OCI-M2 (cell line): ENCODE measurements around the gene SNX24.

ENCODE experiments used
- DNase-seq: peaks from one replicate; lab custom pipeline; 2025; ENCODE audit not compliant: unreplicated experiment; lab: John Stamatoyannopoulos, UW

The SNX24 gene

DNA sequence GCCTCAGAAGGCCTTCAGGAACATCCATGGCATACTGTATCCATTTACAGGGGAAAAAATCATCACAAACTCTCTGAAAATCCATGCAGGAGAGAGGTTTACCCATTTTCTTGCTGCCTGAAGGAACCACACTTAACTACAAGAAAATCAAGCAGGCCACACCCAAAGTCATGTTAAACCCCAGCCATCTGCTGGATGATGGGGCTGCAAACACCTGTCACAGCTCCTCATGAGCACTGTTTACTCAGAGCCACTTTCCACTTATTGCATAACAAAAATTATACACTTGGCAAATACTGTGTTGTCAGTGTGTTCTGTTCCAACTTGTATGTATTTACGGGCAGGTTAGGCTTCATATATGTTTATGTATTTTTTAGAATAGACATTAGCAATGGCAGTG is 155.3 kb downstream of the SNX24 start:
- no peak for DNase-seq

DNA sequence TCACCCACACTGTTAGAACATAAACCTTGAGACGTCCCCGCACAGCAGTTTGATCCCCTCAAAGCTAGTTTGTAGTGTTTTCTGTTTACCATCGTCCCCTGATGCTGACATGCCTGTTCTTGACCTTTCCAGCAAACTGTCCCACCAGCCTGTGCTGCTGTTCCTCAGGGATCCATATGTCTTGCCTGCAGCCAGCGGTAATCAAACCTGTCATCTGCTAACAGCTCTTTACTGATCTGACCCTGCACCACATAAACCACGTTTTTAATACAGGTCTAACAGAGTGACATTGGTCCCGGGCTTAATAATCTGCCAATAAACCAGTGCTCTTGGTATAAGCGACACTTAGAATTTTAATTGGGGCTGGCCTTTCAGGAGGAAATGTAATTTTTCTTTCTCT is 156.4 kb downstream of the SNX24 start:
- no peak for DNase-seq

DNA sequence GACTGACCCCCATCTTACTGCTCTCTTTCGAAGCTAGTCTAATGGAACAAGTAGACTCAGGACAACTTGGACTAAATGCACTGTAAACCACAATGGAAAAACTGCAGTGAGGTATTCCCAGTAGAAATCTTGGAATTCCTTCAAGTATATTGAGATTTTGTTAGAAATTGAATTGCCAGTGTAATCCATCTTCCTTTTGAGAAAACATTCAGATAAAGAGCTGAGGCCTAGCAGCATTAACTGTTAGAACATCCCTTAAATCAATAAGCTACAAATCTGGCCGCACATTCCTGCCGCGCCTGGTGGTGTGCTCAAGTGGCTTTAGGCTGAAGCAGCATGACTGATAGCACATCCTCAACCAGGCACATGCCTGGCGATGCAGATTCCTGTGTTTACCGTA is 161.8 kb downstream of the SNX24 start:
- no peak for DNase-seq

DNA sequence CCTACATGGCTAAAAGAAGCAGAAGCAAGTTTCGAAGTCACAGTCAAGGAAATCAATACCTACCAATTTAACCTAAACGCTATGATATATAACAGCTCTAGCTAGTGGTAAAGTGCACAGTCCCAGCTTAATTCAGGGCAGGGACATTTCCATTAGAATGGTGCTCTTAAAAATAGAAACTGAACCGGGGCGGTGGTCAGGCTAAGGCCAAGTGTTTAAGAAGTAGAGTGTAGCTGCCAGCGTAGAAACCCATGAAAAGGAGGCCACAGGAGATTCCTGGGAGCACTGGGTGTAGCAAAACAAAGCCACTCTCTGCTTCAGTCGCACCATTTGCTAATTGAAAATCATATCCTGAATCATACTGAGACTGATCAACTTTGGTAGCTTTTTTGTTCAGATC is 162.3 kb downstream of the SNX24 start:
- DNase-seq: no peak

DNA sequence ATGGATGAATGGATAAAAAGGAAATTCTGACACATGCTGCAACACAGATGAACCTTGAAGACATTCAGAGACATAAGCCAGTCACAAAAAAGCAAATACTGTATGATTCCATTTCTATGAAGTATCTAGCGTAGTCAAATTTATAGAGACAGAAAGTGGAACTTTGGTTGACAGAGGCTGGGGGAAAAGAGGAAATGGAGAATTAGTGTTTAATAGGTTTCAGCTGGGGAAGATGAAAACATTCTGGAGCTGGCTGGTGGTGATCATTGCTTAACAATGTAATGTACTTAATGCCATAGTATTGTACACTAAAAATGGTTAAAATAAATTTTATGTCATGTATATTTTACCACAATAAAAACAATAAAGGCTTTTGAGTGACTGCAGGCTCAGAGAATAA is 166.9 kb downstream of the SNX24 start:
- DNase-seq: no peak

DNA sequence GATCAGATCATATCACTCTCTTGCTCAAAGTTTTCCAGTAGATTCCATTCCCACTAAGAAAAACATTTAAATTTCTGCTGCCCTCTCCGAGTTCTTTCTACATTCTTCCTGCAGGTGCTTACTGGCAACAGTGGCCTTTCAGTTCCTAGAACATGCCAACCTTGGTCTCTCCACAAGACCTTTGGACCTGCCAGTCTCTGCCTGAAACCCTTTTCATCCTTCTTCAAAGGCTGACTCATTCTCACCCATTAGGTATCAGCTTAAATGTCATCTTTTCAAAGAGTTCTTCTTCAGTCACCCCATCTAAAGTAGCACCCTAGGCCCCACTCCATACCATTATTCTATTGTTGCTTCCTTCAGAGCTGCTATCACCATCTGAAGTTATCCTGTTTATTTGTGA is 169.3 kb downstream of the SNX24 start:
- no peak for DNase-seq

DNA sequence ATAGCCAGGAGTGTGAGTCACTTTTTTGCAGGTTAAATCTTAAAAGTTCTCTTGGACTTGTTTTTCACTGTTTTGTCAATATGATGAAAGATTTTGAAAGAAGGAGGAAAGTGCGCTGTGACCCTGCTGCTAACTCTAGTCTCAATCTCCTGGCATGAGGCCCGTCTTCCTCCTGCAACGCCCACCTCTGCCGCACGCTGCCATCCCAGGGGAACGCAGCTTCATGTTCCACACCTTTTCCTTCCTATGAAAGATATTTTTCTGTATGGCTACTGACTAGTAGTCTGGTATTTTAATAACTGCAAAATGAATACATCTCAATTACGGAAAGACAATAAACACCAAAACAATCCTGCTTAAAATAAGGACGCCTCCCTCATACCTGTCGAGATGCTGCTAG is 182.8 kb downstream of the SNX24 start:
- DNase-seq: no peak

DNA sequence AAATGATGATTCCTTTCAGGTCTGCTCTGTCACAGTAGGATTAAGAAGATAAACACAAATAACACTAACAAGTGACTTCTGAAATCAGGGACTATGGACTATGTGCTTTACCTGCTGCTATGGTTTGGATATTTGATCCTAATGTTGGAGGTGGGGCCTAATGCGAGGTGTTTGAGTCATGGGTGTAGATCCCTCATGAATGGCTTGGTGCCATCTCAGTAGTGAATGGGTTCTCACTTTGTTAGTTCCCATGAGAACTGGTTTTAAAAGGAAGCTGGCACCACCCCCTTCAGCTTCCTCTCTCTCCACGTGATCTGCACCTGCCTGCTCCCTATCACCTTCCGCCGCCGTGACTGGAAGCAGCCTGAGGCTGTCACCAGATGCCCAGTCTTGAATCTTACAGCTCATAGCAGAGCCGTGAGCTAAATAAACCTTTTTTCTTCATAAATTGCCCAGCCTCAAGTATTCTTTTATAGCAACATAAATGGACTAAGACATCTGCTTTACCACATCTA is 187.8 kb downstream of the SNX24 start:
- no peak for DNase-seq

DNA sequence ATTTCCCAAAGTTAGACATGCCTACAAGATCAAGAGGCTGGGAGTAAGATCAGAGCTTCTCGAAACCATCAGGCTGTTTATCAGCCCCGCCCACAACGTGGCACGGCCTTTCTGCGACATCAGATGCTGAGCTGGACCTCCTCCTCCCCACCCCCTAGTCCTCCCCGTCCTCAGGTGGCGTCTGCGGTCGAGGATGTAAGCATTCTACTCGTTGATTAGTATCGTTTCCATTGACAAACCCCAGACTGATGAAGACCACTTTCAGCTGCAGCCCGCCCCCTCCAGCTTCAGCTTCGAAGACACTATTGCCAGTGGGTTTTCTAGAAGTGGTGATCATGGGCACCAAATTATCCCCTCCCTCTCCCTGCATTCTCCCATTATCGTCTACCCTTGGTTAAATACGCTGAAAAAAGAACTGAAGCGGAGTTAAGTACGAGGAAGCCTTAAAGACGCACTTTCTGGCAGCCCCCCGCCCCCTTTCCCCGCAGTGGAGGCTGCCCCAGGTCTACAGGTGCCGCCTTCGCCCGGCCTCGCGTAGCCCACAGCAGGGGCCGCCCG is 190.0 kb downstream of the SNX24 start:
- no peak for DNase-seq

DNA sequence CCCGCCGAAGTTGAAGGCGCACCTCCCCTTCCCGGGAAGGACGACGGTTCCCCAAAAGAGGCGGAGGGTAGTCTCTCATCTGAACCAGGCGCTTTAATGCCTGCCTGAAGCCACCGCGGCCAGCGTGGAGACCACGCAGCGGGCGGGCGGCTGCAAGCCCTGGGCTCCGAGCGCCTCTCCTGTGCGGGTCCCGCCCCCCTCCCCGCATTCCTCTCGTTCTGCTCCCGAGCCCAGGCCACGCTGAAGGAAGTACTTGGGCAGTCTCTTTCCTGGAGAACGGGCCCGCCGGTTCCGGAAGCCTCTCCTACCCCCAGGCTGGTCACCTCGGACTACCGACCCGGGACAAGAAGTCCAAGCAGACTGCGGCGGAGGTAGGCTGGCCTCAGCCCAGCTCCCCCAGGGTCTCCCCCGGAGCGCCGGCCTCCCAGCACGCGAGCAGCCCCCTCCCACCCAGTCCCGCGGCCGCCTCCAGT is 190.5 kb downstream of the SNX24 start:
- DNase-seq: no peak

DNA sequence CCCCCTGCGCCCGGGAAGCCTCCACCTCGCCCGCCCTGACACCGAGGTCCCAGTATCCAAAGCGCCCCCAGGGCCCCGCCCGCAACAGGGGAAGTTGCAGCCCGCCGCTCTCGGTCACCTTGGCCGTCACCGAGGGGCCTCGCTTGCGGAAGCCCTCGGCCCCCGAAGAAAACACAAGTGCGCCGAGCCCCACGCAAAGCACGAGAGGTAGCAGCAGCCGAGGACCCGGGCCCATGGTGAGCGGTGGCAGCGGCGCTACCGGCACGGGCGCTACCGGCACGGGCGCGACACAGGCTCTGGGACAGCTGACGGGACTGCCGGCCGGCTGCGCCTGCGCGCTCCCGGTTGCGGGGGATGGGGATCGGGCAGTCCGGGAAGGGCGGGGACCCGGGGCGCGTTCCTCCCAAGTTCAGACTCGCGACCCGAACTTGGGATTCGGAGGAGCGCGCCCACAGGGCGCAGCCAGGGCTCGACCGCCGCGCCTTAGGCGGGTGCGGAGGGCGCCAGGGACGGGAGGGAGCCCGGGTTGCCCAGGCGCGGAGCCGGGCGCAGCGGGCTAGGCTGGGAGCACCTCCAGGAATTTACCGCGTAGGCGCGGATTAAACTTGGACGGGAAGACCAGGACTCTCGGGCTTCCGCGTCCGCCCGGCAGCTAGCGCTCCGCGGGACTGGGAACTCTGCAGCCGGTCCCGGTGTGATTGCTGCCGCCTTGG is 191.1 kb downstream of the SNX24 start, which contains the start of gene PPIC:
Gene PPIC, minus strand, starts transcription at position 335 of the 713 bp plus-strand sequence. Its CDS starts 100 bp downstream, at position 235.
- peak; percentile 18 for DNase-seq

DNA sequence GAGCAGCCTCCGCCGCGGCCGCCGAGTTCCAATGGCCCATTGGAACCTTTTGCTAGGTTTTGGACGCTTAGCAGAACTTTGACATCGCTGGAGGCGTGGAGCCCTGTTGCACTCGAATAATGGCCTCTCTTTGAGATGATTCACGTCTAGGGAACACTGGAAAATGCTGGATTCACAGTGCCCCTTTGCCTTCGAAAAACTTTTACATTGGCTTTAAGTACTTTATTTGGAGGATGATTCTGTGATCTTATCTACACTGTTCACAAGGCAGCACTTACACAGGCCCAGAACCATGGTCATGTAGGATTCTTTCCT is 191.6 kb downstream of the SNX24 start:
- no peak for DNase-seq

DNA sequence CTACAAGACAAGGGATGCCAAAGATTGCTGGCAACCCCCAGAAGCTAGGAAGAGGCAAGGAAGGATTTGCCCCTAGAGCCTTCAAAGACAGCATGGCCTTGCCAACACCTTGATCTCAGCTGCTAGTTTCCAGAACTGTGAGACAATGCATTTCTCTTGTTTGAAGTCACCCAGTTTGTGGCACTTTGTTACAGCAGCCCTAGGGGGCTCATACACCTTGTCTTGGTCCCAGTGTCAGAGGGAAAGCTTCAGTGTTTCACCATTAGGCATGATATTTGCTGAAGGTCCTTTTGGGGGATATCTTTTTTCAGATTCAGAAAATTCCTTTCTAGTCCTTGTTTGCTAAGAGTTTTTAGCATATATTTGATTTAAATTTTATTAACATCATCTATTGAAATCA is 194.3 kb downstream of the SNX24 start:
- no peak for DNase-seq

DNA sequence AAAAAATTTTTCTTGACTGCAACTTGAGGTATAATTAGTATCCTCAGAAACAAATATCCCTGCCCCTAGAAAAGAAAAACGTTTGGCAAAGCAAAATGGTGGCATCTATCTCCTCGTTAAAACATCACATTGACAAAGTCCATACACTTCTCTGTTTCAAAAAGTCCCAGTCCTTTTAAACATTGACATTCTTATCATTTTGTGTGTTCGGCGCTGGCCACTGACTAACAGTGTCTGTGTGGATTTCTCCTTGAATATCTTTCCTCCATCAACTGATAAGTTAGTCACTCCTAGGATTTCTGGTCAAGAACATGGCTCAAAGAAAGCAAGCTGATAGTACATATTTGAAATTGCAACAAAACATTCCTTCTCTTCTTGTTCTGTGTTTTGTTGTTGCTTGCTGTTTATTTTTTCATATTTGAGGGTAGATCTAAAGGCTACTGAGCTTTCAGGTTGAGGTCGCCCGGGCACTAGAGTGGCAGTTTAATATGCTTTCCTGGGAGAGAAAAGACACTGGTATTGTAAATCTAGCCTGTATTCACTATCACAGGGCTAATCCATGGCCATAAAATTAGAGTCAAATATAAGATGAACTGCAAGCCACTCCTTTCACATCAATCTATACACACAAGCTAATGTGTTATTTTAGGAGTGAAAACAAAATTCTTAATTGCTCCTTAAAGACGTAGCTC is 199.7 kb downstream of the SNX24 start:
- no peak for DNase-seq

DNA sequence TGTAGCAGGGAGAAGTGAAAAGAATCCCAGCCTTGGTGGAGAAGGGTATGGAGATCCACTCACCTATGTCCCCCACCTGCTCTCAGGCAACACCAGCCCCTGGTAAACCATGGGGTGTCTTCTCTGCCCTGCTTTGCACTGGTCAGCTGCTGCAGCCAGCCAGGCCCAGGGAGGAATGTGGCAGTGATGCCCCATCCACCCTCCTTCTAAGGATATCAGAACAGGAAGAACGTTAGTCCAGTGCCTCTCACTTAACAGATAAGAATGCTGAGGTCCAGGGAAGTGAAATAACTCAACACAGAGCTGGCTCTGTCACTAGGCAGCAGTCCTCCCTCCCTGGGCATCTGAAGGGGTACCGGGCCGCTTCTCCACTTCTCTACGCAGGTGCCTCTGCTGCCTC is 200.8 kb downstream of the SNX24 start:
- DNase-seq: no peak

DNA sequence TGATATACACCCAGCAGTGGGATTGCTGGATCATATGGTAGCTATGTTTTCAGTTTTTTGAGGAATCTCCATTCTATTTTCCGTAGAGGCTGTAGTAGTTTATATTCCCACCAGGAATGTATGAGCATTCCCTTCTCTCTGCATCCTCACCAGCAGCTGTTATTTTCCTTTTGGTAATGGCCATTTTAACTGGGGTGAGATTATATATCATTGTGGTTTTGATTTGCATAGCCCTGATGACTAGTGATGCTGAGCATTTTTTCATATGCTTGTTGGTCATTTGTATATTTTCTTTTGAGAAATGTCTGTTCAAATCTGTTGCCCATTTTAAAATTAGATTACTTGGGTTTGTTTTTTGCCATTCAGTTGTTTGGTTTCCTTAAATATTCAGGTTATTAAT is 202.3 kb downstream of the SNX24 start:
- DNase-seq: no peak

DNA sequence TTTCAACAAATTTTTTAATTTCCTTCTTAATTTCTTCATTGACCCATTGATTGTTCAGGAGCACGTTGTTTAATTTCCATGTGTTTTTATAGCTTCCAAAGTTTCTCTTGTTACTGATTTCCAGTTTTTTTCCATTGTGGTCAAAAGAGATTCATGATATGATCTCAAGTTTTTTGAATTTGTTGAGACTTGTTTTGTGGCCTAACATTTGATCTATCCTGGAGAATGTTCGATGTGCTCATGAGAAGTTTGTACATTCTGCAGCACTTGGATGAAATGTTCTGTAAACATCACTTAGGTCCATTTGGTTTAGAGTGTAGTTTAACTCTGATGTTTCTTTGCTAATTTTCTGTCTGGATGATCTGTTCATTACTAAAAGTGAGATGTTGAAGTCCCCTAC is 205.8 kb downstream of the SNX24 start:
- no peak for DNase-seq
